IMR-90 (cell line): ENCODE results near the gene ATF6B. TPM values are rescaled to one million over a fixed set of nuclear protein-coding genes. Genes with fewer than 3 reads are reported as not detected.

ENCODE experiments used
- ATAC-seq: fragments of 200-7000 bp; cut with Tn5 transposase; 2 replicates; pipeline ENCODE4 v1.9.1; 2020; ENCODE audit warnings: low read depth, mild to moderate bottlenecking, moderate library complexity
- BruUV-seq: library from RNA; stranded (reverse); fragments of 400-500 nt; replicated peaks from 2 replicates; lab custom pipeline; 2021; lab: Mats Ljungman, UMichigan
- CTCF ChIA-PET: fragments of 300-600 bp; formaldehyde crosslinking; extraction: SDS; loops from one replicate; lab custom pipeline; 2021; ENCODE audit warnings: antibody characterized with exemption; lab: Yijun Ruan, JAX
- POLR2A ChIA-PET: fragments of 300-600 bp; sonication (Branson Sonifier 250); formaldehyde crosslinking; loops from one replicate; lab custom pipeline; 2022; ENCODE audit warnings: antibody characterized with exemption; ENCODE audit not compliant: unreplicated experiment; lab: Charles Lee
- DNase-seq: peaks from one replicate; pipeline ENCODE4 v3.0.0; 2013
- H2AFZ ChIP-seq: replicated peaks from 2 replicates; pipeline ENCODE3; 2013; ENCODE audit warnings: low read length, mild to moderate bottlenecking; ENCODE audit not compliant: poor library complexity
- H2AK5ac ChIP-seq: 2 replicates; pipeline ENCODE4 v1.6.1; 2013; ENCODE audit warnings: low read depth, low read length, inconsistent platforms
- H2AK9ac ChIP-seq: replicated peaks from 2 replicates; pipeline ENCODE3; 2013; ENCODE audit warnings: mild to moderate bottlenecking, low read depth, low read length, moderate library complexity; ENCODE audit not compliant: poor library complexity
- H2BK120ac ChIP-seq: 2 replicates; pipeline ENCODE4 v1.6.1; 2013; ENCODE audit warnings: low read depth, low read length, inconsistent platforms
- H2BK15ac ChIP-seq: 3 replicates; pipeline ENCODE4 v1.6.1; 2013; ENCODE audit warnings: low read depth, low read length, inconsistent platforms
- H2BK20ac ChIP-seq: 2 replicates; pipeline ENCODE4 v1.6.1; 2013; ENCODE audit warnings: low read depth, mild to moderate bottlenecking, inconsistent platforms, low read length, moderate library complexity
- H2BK5ac ChIP-seq: 2 replicates; pipeline ENCODE4 v1.6.1; 2013; ENCODE audit warnings: mild to moderate bottlenecking, low read depth, low read length, inconsistent platforms; ENCODE audit not compliant: poor library complexity, severe bottlenecking
- H3K14ac ChIP-seq: replicated peaks from 2 replicates; pipeline ENCODE4 v1.6.1; 2013; ENCODE audit warnings: low read depth, low read length, inconsistent platforms
- H3K18ac ChIP-seq: 2 replicates; pipeline ENCODE4 v1.6.1; 2013; ENCODE audit warnings: low read depth, low read length, control low read depth
- H3K23ac ChIP-seq: 2 replicates; pipeline ENCODE4 v1.6.1; 2013; ENCODE audit warnings: low read depth, low read length, inconsistent platforms
- H3K27ac ChIP-seq: 2 replicates; pipeline ENCODE4 v1.5.1; 2013; ENCODE audit warnings: mild to moderate bottlenecking, control low read depth, low read length; ENCODE audit not compliant: insufficient read depth
- H3K27me3 ChIP-seq: 2 replicates; pipeline ENCODE4 v1.6.1; 2013; ENCODE audit warnings: low read length; ENCODE audit not compliant: control insufficient read depth, insufficient read depth
- H3K36me3 ChIP-seq: 2 replicates; pipeline ENCODE4 v1.6.1; 2013; ENCODE audit warnings: low read length, mixed read lengths; ENCODE audit not compliant: control insufficient read depth, insufficient read depth
- H3K4ac ChIP-seq: 2 replicates; pipeline ENCODE4 v1.6.1; 2013; ENCODE audit warnings: low read depth, low read length, inconsistent platforms
- H3K4me1 ChIP-seq: 2 replicates; pipeline ENCODE4 v1.6.1; 2013; ENCODE audit warnings: low read length, mixed read lengths; ENCODE audit not compliant: control insufficient read depth, insufficient read depth
- H3K4me2 ChIP-seq: 2 replicates; pipeline ENCODE4 v1.6.1; 2013; ENCODE audit warnings: low read depth, mild to moderate bottlenecking, control low read depth, low read length, moderate library complexity
- H3K4me3 ChIP-seq: 2 replicates; pipeline ENCODE4 v1.5.1; 2013; ENCODE audit warnings: low read depth, mild to moderate bottlenecking, control low read depth, low read length, moderate library complexity; ENCODE audit not compliant: insufficient read depth
- H3K56ac ChIP-seq: 2 replicates; pipeline ENCODE4 v1.6.1; 2013; ENCODE audit warnings: low read length, inconsistent platforms; ENCODE audit not compliant: insufficient read depth; ENCODE audit errors: extremely low read depth
- H3K79me1 ChIP-seq, 2 experiments: 2 replicates each; pipeline ENCODE4 v1.6.1; 2013; ENCODE audit warnings: low read length in 2 of 2, inconsistent platforms in 1 of 2, low read depth in 1 of 2
- H3K9ac ChIP-seq: 2 replicates; pipeline ENCODE4 v1.6.1; 2013; ENCODE audit warnings: low read depth, low read length, control low read depth
- H3K9me1 ChIP-seq: 2 replicates; pipeline ENCODE4 v1.6.1; 2013; ENCODE audit warnings: low read length, inconsistent platforms; ENCODE audit not compliant: insufficient read depth
- H3K9me3 ChIP-seq: 2 replicates; pipeline ENCODE4 v1.6.1; 2013; ENCODE audit warnings: low read length; ENCODE audit not compliant: control insufficient read depth, insufficient read depth
- H4K20me1 ChIP-seq: 2 replicates; pipeline ENCODE4 v1.6.1; 2013; ENCODE audit warnings: low read length, inconsistent platforms; ENCODE audit not compliant: insufficient read depth
- H4K5ac ChIP-seq: 2 replicates; pipeline ENCODE4 v1.6.1; 2013; ENCODE audit warnings: mild to moderate bottlenecking, low read depth, low read length, control low read depth
- H4K8ac ChIP-seq, 2 experiments: 2 replicates each; pipeline ENCODE4 v1.6.1; 2013; ENCODE audit warnings: low read depth in 2 of 2, low read length in 2 of 2, control low read depth in 1 of 2, inconsistent platforms in 1 of 2
- H4K91ac ChIP-seq: 2 replicates; pipeline ENCODE4 v1.6.1; 2013; ENCODE audit warnings: low read depth, low read length, inconsistent platforms; ENCODE audit not compliant: insufficient read depth
- FOS ChIP-seq: fragments of 150-350 bp; IDR thresholded peaks from 2 replicates; pipeline ENCODE4 v1.6.1; 2016; ENCODE audit warnings: low read depth, low read length
- MAFK ChIP-seq: IDR thresholded peaks from 2 replicates; pipeline ENCODE4 v1.6.1; 2012; ENCODE audit warnings: low read depth, low read length, improper control_type of control experiment
- MAZ ChIP-seq: IDR thresholded peaks from 2 replicates; pipeline ENCODE4 v1.6.1; 2012; ENCODE audit warnings: low read depth, mild to moderate bottlenecking, low read length, improper control_type of control experiment, moderate library complexity, borderline replicate concordance
- MXI1 ChIP-seq: IDR thresholded peaks from 2 replicates; pipeline ENCODE4 v1.6.1; 2012; ENCODE audit warnings: low read depth, mild to moderate bottlenecking, low read length, moderate library complexity, borderline replicate concordance
- RCOR1 ChIP-seq: IDR thresholded peaks from 2 replicates; pipeline ENCODE4 v1.6.1; 2012; ENCODE audit warnings: mild to moderate bottlenecking, low read length, improper control_type of control experiment; ENCODE audit not compliant: insufficient replicate concordance
- RFX5 ChIP-seq: IDR thresholded peaks from 2 replicates; pipeline ENCODE4 v1.8.0; 2012; ENCODE audit warnings: low read depth, mild to moderate bottlenecking, low read length, moderate library complexity
- SMC3 ChIP-seq: fragments of 150-350 bp; IDR thresholded peaks from 2 replicates; pipeline ENCODE4 v1.6.1; 2016; ENCODE audit warnings: low read depth, mild to moderate bottlenecking, antibody characterized with exemption, low read length, moderate library complexity
- USF2 ChIP-seq: fragments of 150-350 bp; IDR thresholded peaks from 2 replicates; pipeline ENCODE4 v1.6.1; 2017; ENCODE audit warnings: mild to moderate bottlenecking, antibody characterized with exemption, low read length, low read depth
- WGBS, 2 experiments: methylation state at CpG; one replicate each; pipeline versions ENCODE4 v1.1.5 to v1.1.7; 2013; ENCODE audit warnings: missing lambda C conversion rate in 2 of 2; ENCODE audit not compliant: insufficient read length in 1 of 2; ENCODE audit errors: extremely low coverage in 2 of 2; 5-methylcytosine and 5-hydroxymethylcytosine counted together
- dilution Hi-C: fragments of 300-500 bp; cut with HindIII; formaldehyde crosslinking; loops from one replicate; pipeline ENCODE4 v1.14.3; 2018; ENCODE audit warnings: low sequenced_read_pairs; ENCODE audit not compliant: unreplicated experiment
- in situ Hi-C: fragments of 300-500 bp; cut with MboI; formaldehyde crosslinking; loops from 3 replicates; pipeline ENCODE4 v1.14.3; 2019; ENCODE audit warnings: low sequenced_read_pairs, inconsistent platforms, mixed read lengths
- intact Hi-C: fragments of 100-400 bp; cut with micrococcal nuclease; formaldehyde crosslinking; loops from 2 replicates; pipeline ENCODE4 v1.10.0; 2022
- polyA plus RNA-seq, 3 experiments: library from polyadenylated mRNA; depleted of rRNA; stranded (reverse); fragments of >200 nt; gene quantifications; 2 replicates each; pipeline ENCODE4 v1.2.3, GENCODE V29; 2012; ENCODE audit warnings: low replicate concordance in 1 of 3
- total RNA-seq: library from RNA; depleted of rRNA; stranded (reverse); fragments of >200 nt; gene quantifications from 2 replicates; pipeline ENCODE4 v1.2.3, GENCODE V29; 2012

The ATF6B gene
- total and polyA plus RNA-seq, 2 of the 4 experiments (the other 2 are of a cell fraction), result 7.9 to 69.6 TPM

DNA sequence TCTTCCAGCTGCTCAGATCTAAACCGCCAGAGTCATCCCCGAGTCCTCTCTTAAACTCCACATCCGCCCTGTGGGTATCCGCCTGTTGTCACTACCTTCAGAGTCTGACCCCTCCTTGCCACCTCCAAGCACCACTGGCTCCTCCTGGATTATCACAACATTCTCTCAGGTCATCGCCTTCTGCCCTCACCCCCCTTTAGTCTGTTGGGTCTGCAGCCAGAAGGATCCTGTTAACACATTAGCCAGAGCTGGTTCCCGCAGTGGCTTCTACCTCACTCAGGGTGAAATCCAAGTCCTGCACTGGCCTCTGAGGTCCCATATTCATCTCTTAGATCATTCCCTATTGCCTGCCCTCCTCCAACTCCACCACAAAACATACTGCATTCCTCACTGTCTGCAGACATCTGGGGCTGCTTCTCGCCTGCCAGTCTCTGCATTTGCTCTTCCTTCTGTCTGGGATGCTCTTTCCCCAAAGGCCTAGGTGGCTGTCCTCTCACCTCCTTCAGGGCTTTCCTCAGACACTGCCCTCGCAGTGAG lies 53.0 kb downstream of the ATF6B start:
- Histone ChIP-seq H2BK15ac (peak overlapping the region; percentile 14; the same call in 1 of the 3 replicates), H2BK20ac (peak overlapping the region; percentile 50; the same call in 1 of the 2 replicates), H3K23ac (peak overlapping the region; percentile 4; the same call in 1 of the 2 replicates), H3K4me3 (no peak overlapping the region), H4K20me1 (peaks cover 5% of the 10 kb centered on the region; the same call in 1 of the 2 replicates), H2BK5ac (no peak overlapping the region), H3K4me2 (no peak overlapping the region), H3K18ac (no peak overlapping the region), H3K9me3 (no peaks in the 10 kb centered on the region), H4K91ac (peak overlapping the region; percentile 18; the same call in 1 of the 2 replicates), H3K56ac (no peak overlapping the region), H2AFZ (no peak overlapping the region), H3K9ac (no peak overlapping the region), H2AK9ac (no peak overlapping the region), H3K79me1 (no peaks in the 10 kb centered on the region), H2BK120ac (no peak overlapping the region), H3K4me1 (peaks cover 16% of the 10 kb centered on the region), H4K8ac (no peak overlapping the region), H3K27me3 (peaks cover 9% of the 10 kb centered on the region), H2AK5ac (peak overlapping the region; percentile 42; the same call in 1 of the 2 replicates), H3K14ac (peak overlapping the region; percentile 55; the same call in 1 of the 2 replicates), H3K27ac (no peak overlapping the region), H3K36me3 (no peaks in the 10 kb centered on the region), H3K9me1 (peaks cover 11% of the 10 kb centered on the region; the same call in 1 of the 2 replicates), H3K4ac (no peak overlapping the region), H4K5ac (no peak overlapping the region)
- no TSS peak for BruUV-seq
- DNase-seq (peak; percentile 34), ATAC-seq (peak; percentile 53)
- POLR2A ChIA-PET, result no interaction called here
- TF ChIP-seq MAFK (no peak), RCOR1 (no peak), MAZ (no peak), MXI1 (no peak), FOS (no peak), RFX5 (no peak), USF2 (no peak), SMC3 (no peak)
- in situ Hi-C loops (no loop called here), intact Hi-C loops (no loop called here), dilution Hi-C loops (no loop called here)
- WGBS, 2 experiments, result 85% methylated on average over 7 of the region's 8 CpGs; no CpG with 5 or more reads in 1 of the 2 experiments
- CTCF ChIA-PET, result no interaction called here
